Activated T-helper 1 cell treated with Interleukin-2 at 50 U/mL for 16 hours (primary cell): ENCODE results near the gene AMBP.
A peak's percentile ranks its signal among the peaks of the same experiment; 100 is the strongest.

ENCODE experiments used
- DNase-seq: peaks from one replicate; pipeline ENCODE4 v3.0.0-alpha.2; 2020; ENCODE audit warnings: low read depth

The AMBP gene

GRCh38 chr9:114112778-114113584 lies 34.9 kb upstream of the AMBP start:
- no peak for DNase-seq

GRCh38 chr9:114112325-114112724 lies 34.2 kb upstream of the AMBP start:
- no peak for DNase-seq

- no peak for DNase-seq
These were observed 32.1 kb upstream of the AMBP start for GRCh38 chr9:114110180-114110579.

GRCh38 chr9:114109124-114109523 lies 31.0 kb upstream of the AMBP start:
- no peak for DNase-seq

- DNase-seq = peak; percentile 20
These were observed 30.1 kb upstream of the AMBP start for GRCh38 chr9:114108016-114108833.

- no peak for DNase-seq
These were observed 29.3 kb upstream of the AMBP start for GRCh38 chr9:114107286-114108001.

GRCh38 chr9:114105236-114105635 lies 27.1 kb upstream of the AMBP start:
- no peak for DNase-seq

- no peak for DNase-seq
These were observed 24.4 kb upstream of the AMBP start for GRCh38 chr9:114102484-114102883.

- no peak for DNase-seq
These were observed 22.4 kb upstream of the AMBP start for GRCh38 chr9:114100536-114100935.

GRCh38 chr9:114099669-114100270 lies 21.7 kb upstream of the AMBP start:
- DNase-seq = no peak

GRCh38 chr9:114098936-114099668 lies 21.0 kb upstream of the AMBP start, which contains the start of gene KIF12:
TSS of gene KIF12 (minus strand) at chr9:114099292. CDS start at chr9:114099276, 16 bp downstream.
- no peak for DNase-seq

- no peak for DNase-seq
These were observed 20.2 kb upstream of the AMBP start for GRCh38 chr9:114098021-114098935.

- DNase-seq = no peak
These were observed 19.5 kb upstream of the AMBP start for GRCh38 chr9:114097613-114098020.

- no peak for DNase-seq
These were observed 18.9 kb upstream of the AMBP start for GRCh38 chr9:114096866-114097612.

GRCh38 chr9:114096041-114096511 lies 18.0 kb upstream of the AMBP start:
- no peak for DNase-seq

- no peak for DNase-seq
These were observed 16.9 kb upstream of the AMBP start for GRCh38 chr9:114094971-114095370.

GRCh38 chr9:114093761-114094505 lies 15.8 kb upstream of the AMBP start:
- no peak for DNase-seq

GRCh38 chr9:114093031-114093471 lies 15.0 kb upstream of the AMBP start:
- no peak for DNase-seq

GRCh38 chr9:114092336-114092735 lies 14.2 kb upstream of the AMBP start:
- no peak for DNase-seq
